Measurements from ENCODE around the gene HDAC5.

HDAC5 gene

GRCh38 chr17:44130693-44131349, 7.4 kb upstream of the HDAC5 start:
- no peaks in the 10 kb centered on the region for H3K9me3 ChIP-seq (ENCODE audit: insufficient read depth, low read length)
- H3K27ac ChIP-seq (ENCODE audit: low read length), result no peak overlapping the region
- no peak for TF ChIP-seq EZH2phosphoT487 (IDR thresholded peaks at IDR 0.05; ENCODE audit: low read depth)
- no peak for TF ChIP-seq CTCF (IDR thresholded peaks at IDR 0.05; ENCODE audit: low read depth, low read length)
- H3K79me2 ChIP-seq (ENCODE audit: low read length), result no peaks in the 10 kb centered on the region
- no peaks in the 10 kb centered on the region for H3K36me3 ChIP-seq (replicated peaks; ENCODE audit: low read depth, low read length)
- peaks cover 4% of the 10 kb centered on the region; the same call in 1 of the 2 replicates for H3K4me1 ChIP-seq (ENCODE audit: low read length)
- no peaks in the 10 kb centered on the region for H4K20me1 ChIP-seq (ENCODE audit: insufficient read depth, low read length)
- H3K9ac ChIP-seq (ENCODE audit: low read length), result no peak overlapping the region
- no peak overlapping the region for H3K4me3 ChIP-seq (ENCODE audit: low read length)
- no peak overlapping the region for H2AFZ ChIP-seq (ENCODE audit: low read depth, low read length)
- no peaks in the 10 kb centered on the region for H3K27me3 ChIP-seq (ENCODE audit: low read depth, low read length)
- H3K4me2 ChIP-seq (ENCODE audit: low read length), result no peak overlapping the region

- H3K4me1 ChIP-seq (ENCODE audit: low read length), result peaks cover 4% of the 10 kb centered on the region; the same call in 1 of the 2 replicates
- H3K27ac ChIP-seq (ENCODE audit: low read length), result no peak overlapping the region
- H4K20me1 ChIP-seq (ENCODE audit: insufficient read depth, low read length), result no peaks in the 10 kb centered on the region
- TF ChIP-seq EZH2phosphoT487 (IDR thresholded peaks at IDR 0.05; ENCODE audit: low read depth) (no peak), CTCF (IDR thresholded peaks at IDR 0.05; ENCODE audit: low read depth, low read length) (no peak)
- H3K9ac ChIP-seq (ENCODE audit: low read length), result no peak overlapping the region
- H3K36me3 ChIP-seq (replicated peaks; ENCODE audit: low read depth, low read length), result no peaks in the 10 kb centered on the region
- H3K4me3 ChIP-seq (ENCODE audit: low read length), result no peak overlapping the region
- H3K27me3 ChIP-seq (ENCODE audit: low read depth, low read length), result no peaks in the 10 kb centered on the region
- H3K79me2 ChIP-seq (ENCODE audit: low read length), result no peaks in the 10 kb centered on the region
- H2AFZ ChIP-seq (ENCODE audit: low read depth, low read length), result no peak overlapping the region
- H3K9me3 ChIP-seq (ENCODE audit: insufficient read depth, low read length), result no peaks in the 10 kb centered on the region
- no peak overlapping the region for H3K4me2 ChIP-seq (ENCODE audit: low read length)
Measured at GRCh38 chr17:44128383-44128782, 4.9 kb upstream of the HDAC5 start.

DNA sequence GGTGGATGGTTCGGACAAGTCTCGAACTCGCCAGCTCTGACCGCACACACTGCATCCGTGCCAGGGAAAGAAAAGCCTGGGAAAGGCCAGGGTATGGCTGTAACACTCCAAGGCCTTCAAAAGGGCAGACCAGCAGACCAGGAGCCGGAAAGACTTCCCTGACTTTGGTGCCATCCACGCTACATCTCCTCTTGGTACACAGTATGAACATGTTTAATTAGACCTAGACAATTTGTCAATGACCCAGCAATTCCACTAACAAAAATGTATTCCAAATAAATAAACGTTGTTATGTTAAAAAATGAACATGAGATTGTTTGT, 637 bp upstream of the HDAC5 start:
- Histone ChIP-seq H3K36me3 (replicated peaks; ENCODE audit: low read depth, low read length) (no peaks in the 10 kb centered on the region), H3K27ac (ENCODE audit: low read length) (peak overlapping the region; percentile 43), H4K20me1 (ENCODE audit: insufficient read depth, low read length) (no peaks in the 10 kb centered on the region; the same call in 1 of the 2 replicates), H3K4me2 (ENCODE audit: low read length) (peak overlapping the region; percentile 72), H3K27me3 (ENCODE audit: low read depth, low read length) (peaks cover 4% of the 10 kb centered on the region; the same call in 1 of the 2 replicates), H3K4me1 (ENCODE audit: low read length) (peaks cover 7% of the 10 kb centered on the region), H3K9me3 (ENCODE audit: insufficient read depth, low read length) (no peaks in the 10 kb centered on the region), H3K4me3 (ENCODE audit: low read length) (peak overlapping the region; percentile 89), H3K79me2 (ENCODE audit: low read length) (no peaks in the 10 kb centered on the region), H2AFZ (ENCODE audit: low read depth, low read length) (peak overlapping the region; percentile 90), H3K9ac (ENCODE audit: low read length) (peak overlapping the region; percentile 70)
- no peak for TF ChIP-seq EZH2phosphoT487 (IDR thresholded peaks at IDR 0.05; ENCODE audit: low read depth)
- TF ChIP-seq CTCF (IDR thresholded peaks at IDR 0.05; ENCODE audit: low read depth, low read length), result no peak

GRCh38 chr17:44122816-44123355, 555 bp downstream of the HDAC5 start:
- peak overlapping the region; percentile 71 for H3K9ac ChIP-seq (ENCODE audit: low read length)
- peaks cover 4% of the 10 kb centered on the region; the same call in 1 of the 2 replicates for H3K27me3 ChIP-seq (ENCODE audit: low read depth, low read length)
- H3K27ac ChIP-seq (ENCODE audit: low read length), result no peak overlapping the region
- peak overlapping the region; percentile 89 for H3K4me3 ChIP-seq (ENCODE audit: low read length)
- no peaks in the 10 kb centered on the region for H3K79me2 ChIP-seq (ENCODE audit: low read length)
- no peaks in the 10 kb centered on the region for H3K36me3 ChIP-seq (replicated peaks; ENCODE audit: low read depth, low read length)
- no peaks in the 10 kb centered on the region for H3K9me3 ChIP-seq (ENCODE audit: insufficient read depth, low read length)
- H3K4me1 ChIP-seq (ENCODE audit: low read length), result peaks cover 7% of the 10 kb centered on the region
- peaks cover 9% of the 10 kb centered on the region; the same call in 1 of the 2 replicates for H4K20me1 ChIP-seq (ENCODE audit: insufficient read depth, low read length)
- peak overlapping the region; percentile 72 for H2AFZ ChIP-seq (ENCODE audit: low read depth, low read length)
- TF ChIP-seq CTCF (IDR thresholded peaks at IDR 0.05; ENCODE audit: low read depth, low read length) (no peak), EZH2phosphoT487 (IDR thresholded peaks at IDR 0.05; ENCODE audit: low read depth) (no peak)
- peak overlapping the region; percentile 96 for H3K4me2 ChIP-seq (ENCODE audit: low read length)

Data from OCI-LY3 (cell line).